ENCODE measurements around the gene CD200R1L.
A peak's percentile ranks its signal among the peaks of the same experiment; 100 is the strongest.

Gene CD200R1L

DNA sequence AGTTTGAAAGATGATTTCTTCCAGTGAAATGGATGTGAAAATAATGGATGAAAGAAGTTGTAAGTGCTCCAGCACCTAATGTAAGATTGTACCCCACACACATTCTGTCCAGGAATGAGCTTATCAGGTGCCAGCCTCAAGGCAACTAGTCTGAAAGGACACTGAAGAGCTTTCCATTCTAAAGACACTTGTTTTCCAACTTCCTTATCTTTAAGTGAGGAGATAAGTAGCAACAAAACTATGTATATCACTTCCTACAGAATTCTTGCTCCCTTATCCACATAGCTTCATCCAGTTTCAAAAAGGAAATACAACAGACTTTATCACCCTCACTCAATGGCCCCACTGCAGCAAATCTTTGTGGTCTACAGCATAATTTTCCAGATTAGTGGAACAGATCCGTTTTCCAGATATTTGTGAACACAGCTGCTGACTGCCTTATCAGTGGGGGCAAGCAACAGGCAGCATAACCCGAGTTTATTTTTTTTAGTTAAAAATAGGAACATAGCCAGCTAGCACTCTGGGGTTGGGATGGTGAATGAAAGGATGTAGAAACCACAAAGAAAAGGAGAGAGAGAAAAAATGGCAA is 60.6 kb downstream of the CD200R1L start:
- no peak for DNase-seq

DNA sequence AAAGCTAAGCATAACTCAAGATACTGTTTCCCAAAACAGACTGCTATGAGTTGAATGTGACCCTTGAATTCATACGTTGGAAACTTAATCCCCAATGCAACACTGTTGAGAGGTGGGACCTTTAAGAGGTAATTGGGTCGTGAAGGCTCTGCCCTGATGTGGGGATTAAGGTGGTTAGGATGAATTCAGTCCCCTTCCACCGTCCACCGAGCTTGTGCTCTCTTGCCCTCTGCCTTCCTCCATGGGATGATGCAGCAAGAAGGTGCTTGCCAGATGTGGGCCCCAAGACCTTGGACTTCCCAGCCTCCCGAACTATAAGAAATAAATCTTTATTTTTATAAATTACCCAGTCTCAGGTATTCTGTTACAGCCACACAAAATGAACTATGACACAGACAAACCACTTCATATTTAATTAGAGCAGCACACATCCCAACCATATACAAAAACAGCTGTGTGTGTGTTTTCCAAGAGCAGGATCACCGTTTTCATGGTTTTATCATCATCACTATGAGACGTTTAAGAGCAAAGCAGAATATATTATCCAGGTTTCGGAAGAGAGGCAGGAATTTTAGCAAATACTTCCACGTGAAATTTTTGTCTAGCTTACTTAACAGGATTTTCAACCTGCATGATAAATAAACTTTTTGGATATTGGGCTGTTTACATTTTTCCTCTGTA is 61.2 kb downstream of the CD200R1L start:
- DNase-seq = no peak

DNA sequence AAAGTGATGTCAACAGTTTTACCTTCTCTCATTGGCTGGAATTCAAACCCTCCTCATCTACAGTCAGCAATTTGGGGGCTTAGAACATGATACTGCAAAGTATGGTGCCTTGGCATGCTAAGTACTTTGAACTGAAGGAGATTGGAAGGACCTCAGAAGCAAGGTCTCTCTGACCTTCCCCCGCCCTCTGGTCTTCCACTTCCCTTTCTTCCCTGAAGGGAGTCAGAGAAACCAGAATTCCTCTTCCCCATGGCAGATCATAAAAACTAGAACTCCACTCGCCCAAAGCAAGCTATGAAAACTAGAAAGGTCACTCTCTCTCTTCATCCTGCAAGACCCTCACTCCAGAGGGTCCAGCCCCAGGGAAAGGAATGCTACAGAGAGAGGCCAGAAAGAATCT is 64.2 kb downstream of the CD200R1L start:
- no peak for DNase-seq

DNA sequence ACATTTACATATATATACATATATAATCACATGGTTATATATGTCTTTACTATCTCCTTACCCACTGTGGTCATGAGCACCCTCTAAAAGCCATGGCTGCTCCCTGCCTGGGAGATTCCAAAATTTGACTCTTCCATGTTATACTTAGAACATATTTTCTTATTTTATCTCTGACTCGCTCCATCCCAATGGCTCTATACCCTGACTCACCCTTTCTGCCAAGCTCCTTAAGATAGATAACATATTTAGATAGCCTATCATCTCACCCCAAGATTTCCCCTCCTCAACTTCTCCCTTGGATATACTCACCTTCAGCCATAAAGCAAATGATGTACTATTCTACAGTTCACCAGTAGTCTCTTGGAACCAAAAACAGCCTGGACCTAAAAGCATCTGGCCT is 65.1 kb downstream of the CD200R1L start:
- DNase-seq = no peak

DNA sequence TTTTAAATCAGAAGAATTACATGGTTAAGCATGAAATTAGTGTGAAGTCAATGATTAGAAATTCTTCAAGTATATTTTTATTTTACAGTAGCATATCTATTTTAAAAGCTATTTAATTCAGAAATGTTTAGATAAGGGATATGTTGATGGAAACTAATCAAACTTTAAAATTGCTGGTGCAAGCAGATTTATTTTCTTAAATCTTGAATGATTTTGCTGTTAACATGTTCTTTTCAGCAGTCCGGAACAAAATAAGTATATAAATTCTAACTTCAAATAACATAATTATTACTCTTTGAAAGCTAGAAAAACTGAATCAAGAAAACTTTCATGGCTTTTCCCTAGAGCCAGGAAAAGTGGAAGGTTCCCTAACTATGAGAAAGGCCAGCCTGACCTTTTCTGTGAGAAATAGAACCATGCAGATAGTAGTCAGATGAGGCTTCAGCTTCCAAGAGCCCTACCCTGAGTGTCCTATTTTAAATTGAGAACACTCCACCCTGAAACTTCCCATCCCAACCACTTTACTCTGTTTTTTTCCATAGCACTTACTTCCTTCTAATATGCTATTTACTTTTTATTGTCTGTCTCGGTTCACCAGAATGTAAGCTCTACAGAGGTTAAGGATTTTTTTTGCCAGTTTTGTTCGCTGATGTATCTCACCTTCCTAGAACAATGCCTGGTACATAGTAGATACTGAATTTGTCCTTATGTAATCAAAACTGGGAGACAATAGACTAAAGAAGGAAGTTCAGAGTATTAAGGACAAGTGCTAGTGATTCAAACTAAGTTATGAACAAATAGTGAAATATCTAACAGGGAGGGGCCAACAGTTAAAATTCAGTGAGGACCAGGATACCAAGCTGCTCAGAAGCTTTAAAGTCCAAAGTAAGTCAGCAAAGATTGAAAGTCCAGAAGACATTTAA is 66.8 kb downstream of the CD200R1L start:
- no peak for DNase-seq

DNA sequence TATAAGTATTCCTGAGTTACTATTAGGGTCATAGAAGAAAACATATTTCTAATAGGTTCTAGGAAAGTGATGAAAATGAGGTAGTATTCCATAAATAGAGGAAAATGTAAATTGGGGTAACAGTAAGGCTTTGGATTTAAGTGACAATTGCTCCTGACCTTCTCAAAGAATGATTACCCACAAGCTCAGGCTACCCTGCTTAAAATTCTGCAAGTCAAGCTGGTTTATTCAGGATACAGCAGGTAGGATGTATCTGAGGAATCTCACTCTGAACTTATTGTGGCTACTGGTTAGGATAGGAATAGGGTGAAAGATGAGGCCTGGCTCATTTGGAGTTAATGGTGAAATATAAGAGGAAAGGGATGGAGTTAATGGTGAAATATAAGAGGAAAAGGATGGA is 67.7 kb downstream of the CD200R1L start:
- no peak for DNase-seq

DNA sequence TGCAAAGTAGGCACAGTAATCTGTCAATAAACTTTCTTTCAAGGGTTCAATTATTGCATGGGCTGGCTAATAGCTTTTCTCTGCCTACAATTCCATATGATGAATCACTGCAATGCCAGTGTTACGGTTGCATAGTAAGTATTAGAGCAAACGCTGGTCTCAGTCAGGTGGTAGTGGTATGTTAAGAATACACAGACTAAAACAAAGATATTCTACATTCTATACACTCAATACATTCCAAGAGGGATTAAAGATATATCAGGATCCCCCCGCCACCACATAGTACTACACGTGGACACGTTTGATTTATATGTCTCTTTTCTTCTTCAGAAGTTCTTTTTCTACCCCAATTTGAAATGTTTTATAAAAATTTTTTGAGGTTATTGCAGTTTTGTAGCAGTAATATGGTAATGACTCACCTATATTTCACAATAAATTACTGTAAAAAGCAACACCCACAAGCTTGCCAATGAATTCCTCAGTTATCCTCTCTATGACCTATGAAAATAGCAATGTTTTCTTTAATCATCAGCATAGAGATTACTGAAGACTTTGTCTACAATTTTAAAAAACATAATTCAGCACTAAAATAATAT is 68.2 kb downstream of the CD200R1L start:
- DNase-seq = no peak

DNA sequence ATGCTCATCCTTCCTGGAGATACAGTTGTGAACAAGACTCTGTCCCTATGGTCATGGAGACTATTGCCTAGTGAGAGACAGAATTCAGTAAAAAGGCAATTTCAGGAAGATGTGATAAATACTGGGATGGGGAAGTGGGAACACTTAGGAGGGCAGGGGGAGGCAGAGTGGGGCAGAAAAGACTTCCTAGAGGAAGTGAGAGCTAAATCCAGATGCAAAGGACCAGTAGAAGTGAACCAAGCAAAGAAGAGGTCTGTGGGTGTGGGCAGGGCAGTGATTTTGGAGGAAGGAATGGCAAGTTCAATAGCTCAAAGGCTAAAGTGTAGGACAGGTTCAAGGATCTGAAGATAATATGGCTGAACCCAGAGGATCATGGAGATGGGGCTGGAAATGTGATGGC is 68.9 kb downstream of the CD200R1L start:
- no peak for DNase-seq

DNA sequence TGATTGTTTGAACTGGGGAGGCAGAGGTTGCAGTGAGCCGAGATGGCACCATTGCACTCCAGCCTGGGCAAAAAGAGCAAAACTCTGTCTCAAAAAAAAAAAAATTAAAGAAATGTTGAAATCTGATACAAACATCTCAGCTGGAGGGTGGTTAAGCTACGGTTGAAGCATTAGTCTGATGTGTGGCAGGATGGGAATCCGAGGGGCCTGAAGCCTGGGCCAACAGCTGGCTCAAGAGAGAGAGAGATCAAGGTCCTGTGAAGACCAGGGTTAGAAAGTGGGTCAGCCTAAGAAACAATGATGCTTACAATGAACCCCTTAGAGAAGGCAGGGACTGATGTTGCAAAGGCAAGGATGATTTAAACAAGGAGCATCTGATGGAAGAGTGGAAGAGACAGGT is 69.8 kb downstream of the CD200R1L start:
- no peak for DNase-seq

DNA sequence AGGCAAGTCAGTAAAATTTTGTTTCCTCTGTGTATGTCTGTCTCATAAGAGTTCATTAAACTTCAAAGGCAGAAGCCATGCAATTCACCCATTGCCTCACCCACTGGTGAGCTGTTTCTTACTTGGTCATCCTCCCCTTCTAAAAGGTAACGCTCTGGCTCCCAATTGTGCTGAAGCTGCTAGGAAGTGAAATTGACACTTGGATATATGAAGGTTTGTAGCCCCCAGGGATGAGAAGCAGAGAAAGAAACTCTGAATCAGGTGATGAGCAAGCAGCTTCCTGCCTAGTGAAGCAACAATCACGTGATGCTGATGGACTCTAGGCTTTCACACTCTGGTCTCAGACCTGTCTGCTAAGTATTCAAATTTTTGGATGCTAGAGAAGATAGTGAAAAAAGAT is 70.7 kb downstream of the CD200R1L start:
- DNase-seq = peak; percentile 57

DNA sequence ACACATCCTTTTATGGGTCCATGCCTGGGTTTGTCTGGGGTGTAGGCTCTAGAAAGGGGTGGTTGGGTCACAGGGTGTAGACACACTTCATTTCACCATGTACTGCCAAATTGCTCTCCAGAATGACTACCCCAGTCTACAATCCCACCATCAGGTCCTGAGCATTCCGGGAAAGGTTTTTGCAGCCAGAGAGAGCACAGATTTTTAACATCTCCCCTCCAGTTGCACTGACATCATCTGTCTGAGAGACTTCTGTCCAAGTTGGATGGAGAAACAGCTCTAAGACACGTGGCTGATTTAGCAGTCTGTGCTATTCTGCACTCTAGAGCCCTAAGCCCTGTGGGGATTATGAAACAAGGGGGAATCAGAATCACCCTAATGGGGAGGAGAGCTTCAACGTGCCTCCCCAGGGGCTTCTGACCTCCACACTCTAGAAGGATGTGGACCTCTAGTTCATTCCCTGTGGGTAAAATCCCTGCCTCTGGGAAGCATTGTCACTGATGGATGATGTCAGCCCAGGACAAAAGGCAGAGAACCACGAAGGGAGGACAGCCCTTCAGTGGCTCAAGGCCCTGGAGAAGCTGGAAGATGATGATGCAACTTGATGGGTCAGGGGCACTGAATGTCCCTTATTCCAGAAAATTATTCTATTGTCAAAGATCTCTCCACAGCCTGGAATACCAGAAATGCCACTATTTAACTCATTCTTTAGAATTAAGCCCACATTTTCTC is 71.5 kb downstream of the CD200R1L start:
- DNase-seq = no peak

DNA sequence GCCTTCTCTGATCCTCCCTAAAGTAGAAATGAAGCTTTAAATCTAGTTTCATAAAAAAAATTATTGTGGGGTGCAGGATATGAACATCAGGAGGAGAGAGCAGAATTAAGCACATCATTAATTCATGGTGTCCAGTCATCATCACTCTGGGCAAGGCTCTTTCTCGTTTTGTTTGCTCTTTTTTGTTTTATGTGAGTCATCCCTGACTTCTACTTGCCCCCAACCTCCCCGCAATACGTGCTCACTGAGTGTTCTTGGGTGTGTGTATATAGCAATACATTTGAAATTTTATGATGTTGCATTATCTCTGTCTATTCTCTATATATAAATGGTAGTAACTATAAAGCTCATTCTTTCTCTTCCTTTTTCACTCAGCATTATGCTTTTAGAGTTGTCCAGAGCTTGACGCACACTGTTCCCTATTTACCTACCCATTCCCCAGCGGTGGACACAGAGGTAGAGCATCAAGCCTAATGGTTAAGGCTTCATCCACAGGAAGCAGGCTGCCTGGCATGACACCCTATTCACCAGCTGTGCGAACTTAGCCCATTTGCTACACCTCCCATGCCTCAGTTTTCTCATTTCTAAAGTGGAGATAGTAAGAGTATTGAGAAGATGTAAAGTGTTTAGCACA is 72.3 kb downstream of the CD200R1L start:
- DNase-seq = peak; percentile 42

DNA sequence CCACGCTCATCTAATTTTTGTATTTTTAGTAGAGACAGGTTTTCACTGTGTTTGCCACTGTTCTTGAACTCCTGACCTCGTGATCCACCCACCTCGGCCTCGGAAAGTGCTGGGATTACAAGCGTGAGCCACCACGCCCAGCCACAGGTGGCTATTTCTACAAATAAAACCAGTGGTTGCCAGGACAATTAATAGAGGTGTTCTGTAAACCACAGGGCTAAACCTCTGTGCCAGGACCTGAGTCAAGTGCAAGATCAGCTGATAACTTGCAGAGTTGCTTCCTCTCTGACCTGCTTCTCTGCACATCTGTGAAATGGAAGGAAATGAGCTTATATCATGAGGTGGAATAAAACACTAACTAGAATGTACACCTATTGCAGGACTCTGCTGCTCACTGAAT is 72.8 kb downstream of the CD200R1L start:
- peak; percentile 84 for DNase-seq

DNA sequence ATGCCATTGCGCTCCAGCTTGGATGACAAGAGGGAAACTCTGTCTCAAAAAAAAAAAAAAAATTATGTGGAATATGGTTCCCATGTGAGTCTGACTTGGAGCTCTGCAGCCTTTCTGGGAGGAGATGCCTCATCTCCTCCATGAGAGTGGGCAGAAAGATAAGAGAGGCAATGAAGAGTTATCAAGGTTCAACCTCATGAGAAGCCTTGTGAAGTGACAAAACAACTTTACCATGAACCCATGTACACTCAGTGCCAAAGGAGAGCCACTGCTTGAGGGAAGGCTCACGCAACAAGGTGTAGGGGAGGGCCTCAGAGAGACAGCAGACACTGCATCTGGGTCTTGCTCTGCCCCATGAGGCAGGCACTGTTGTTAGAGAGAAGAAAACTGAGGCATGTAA is 75.7 kb downstream of the CD200R1L start:
- no peak for DNase-seq

DNA sequence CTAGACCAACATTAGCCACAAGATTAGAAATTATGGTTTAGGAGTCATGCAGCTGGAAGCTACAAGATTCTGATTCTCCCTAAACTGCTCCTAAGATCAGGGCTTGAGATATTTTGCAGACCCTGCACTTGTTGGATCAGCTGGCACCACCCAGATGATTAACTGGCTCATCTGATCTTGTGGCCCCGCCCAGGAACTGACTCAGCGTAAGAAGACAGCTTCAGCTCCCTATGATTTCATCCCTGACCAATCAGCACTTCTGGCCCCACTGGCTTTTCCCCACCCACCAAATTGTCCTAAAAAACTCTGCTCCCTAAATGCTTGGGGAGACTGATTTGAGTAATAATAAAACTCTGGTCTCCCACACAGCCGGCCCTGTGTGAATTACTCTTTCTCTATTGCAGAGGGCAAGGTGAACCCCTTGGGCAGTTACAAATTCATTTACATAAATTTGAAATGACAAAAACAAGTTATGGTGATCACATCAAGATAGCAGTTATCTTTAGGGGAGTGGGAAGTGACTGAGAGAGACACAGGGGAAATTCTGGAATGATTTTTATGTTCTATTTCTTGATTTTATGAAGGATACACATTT is 76.5 kb downstream of the CD200R1L start:
- DNase-seq = peak; percentile 14

DNA sequence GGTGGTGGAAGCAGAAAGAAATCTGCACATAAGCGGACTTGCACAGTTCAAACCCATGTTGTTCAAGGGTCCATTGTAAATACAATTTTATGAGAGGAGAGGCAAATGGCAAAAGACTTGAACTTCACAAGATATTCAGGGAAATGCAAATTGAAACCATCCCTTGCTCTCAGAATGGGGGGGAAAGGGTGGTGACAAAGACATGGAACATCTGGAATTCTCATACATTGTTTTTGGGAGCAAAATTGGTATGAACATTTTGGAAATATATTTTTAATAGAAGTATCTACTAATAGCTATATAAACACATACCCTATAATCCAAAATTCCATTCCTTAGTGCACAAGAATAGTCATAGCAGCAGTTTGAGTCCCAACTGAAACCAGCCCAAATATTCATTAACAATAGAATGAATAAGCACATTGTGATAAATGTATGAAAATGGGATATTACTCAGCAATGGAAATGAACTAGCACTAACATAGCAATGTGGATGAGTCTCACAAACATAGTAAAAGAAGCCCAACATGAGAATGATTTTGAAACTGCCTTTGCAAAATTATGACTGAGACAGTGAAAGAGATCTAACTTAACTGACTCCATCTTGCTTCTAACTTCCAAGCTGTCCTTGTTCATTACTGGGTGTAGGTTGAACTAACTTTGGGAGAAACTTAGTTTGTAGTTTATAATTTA is 77.2 kb downstream of the CD200R1L start:
- no peak for DNase-seq

DNA sequence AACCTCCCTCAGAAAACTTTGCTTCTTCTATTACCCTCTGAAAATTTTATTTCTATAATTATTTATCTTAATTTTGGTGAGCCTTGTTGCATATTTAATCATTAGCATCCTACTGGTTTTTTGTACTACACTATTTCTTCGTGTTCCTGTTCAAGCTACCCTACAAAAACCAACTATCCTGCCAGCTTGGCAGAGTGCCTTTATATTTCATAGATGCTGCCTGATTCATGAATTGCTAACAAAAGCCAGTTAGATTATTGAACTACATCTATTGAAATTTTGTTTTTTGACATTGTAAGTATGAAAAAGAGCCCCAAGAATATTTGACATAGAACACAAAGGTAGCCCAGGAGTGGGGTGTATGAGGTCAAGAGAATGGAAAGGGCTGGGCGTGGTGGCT is 78.9 kb downstream of the CD200R1L start:
- DNase-seq = no peak

DNA sequence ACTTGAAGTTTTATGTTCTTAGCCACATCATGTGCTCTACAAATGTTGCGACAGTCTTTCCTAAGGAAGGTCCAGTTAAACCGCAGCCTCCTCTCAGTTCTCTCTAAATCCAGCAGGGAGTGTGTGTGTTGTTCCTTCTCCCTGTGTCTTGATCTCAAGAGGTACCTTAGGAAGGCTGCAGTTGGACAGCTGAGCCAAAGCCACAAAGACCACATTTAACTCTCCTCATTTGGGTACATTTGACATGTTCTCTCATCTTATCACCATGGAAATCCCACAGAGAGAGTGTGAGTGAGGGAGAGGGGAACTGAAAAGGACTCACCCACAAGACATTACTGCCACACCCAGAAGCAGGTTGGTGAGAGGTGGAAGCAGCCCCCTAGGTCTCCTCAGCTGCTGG is 79.5 kb downstream of the CD200R1L start:
- DNase-seq = no peak
